ENCODE measurements around the gene RNU7-1. TPM values are rescaled to one million over a fixed set of nuclear protein-coding genes. Genes with fewer than 3 reads are reported as not detected.

Gene RNU7-1
- polyA plus RNA-seq, 4 donors = 3.8 to 10.0 TPM; not detected in 2

GRCh38 chr12:6917491-6918231, 26.0 kb upstream of the RNU7-1 start:
- no peak for DNase-seq (ENCODE audit: low read depth in 4 of 4, low spot score in 3 of 4)

GRCh38 chr12:6919588-6919987, 24.0 kb upstream of the RNU7-1 start:
- DNase-seq (ENCODE audit: low read depth in 4 of 4, low spot score in 3 of 4) = no peak

- no peak for DNase-seq (ENCODE audit: low read depth in 4 of 4, low spot score in 3 of 4)
Observed at GRCh38 chr12:6921539-6921938, 22.1 kb upstream of the RNU7-1 start.

- no peak for DNase-seq (ENCODE audit: low read depth in 4 of 4, low spot score in 3 of 4)
Observed at GRCh38 chr12:6921996-6922946, 21.3 kb upstream of the RNU7-1 start.

GRCh38 chr12:6923003-6923732, 20.4 kb upstream of the RNU7-1 start:
- DNase-seq (ENCODE audit: low read depth in 4 of 4, low spot score in 3 of 4) = no peak

- no peak for DNase-seq (ENCODE audit: low read depth in 4 of 4, low spot score in 3 of 4)
Observed at GRCh38 chr12:6923851-6924250, 19.8 kb upstream of the RNU7-1 start.

GRCh38 chr12:6925239-6925539, 18.4 kb upstream of the RNU7-1 start:
- no peak for DNase-seq (ENCODE audit: low read depth in 4 of 4, low spot score in 3 of 4)

GRCh38 chr12:6925540-6926279, 17.9 kb upstream of the RNU7-1 start:
- DNase-seq (ENCODE audit: low read depth in 4 of 4, low spot score in 3 of 4) = no peak

GRCh38 chr12:6927379-6928021, 16.1 kb upstream of the RNU7-1 start, which contains the start of gene ATN1:
Gene ATN1, plus strand, starts transcription at chr12:6927959. Its CDS starts 6,043 bp downstream, at chr12:6934002.
- DNase-seq (ENCODE audit: low read depth in 4 of 4, low spot score in 3 of 4) = peak in 3 of 4 donors; percentile 78 to 86 (median 84)

- DNase-seq (ENCODE audit: low read depth in 4 of 4, low spot score in 3 of 4) = no peak
Observed at GRCh38 chr12:6928022-6928702, 15.5 kb upstream of the RNU7-1 start.

- no peak for DNase-seq (ENCODE audit: low read depth in 4 of 4, low spot score in 3 of 4)
Observed at GRCh38 chr12:6928703-6929407, 14.8 kb upstream of the RNU7-1 start.

GRCh38 chr12:6929466-6930452, 13.9 kb upstream of the RNU7-1 start:
- DNase-seq (ENCODE audit: low read depth in 4 of 4, low spot score in 3 of 4) = no peak

GRCh38 chr12:6932766-6933165, 10.8 kb upstream of the RNU7-1 start:
- DNase-seq (ENCODE audit: low read depth in 4 of 4, low spot score in 3 of 4) = no peak

GRCh38 chr12:6934110-6934509, 9.5 kb upstream of the RNU7-1 start:
- no peak for DNase-seq (ENCODE audit: low read depth in 4 of 4, low spot score in 3 of 4)

- DNase-seq (ENCODE audit: low read depth in 4 of 4, low spot score in 3 of 4) = no peak
Observed at GRCh38 chr12:6935371-6936193, 8.0 kb upstream of the RNU7-1 start.

GRCh38 chr12:6936194-6936635, 7.4 kb upstream of the RNU7-1 start:
- DNase-seq (ENCODE audit: low read depth in 4 of 4, low spot score in 3 of 4) = no peak

Measured in right renal pelvis (tissue), 4 donors.